Fibroblast of lung (primary cell): ENCODE measurements around the gene RGS7.

Experiments
- EZH2 ChIP-seq: IDR thresholded peaks from 2 replicates; pipeline ENCODE4 v1.5.1; 2012; ENCODE audit warnings: low read length, control low read depth, mild to moderate bottlenecking; ENCODE audit errors: missing control alignments
- TF ChIP-seq, protein P1 (sequence below), 2 donors: IDR thresholded peaks in 1 of 2; conservative IDR thresholded peaks in 1 of 2; 1 replicate in 1 of 2; 2 replicates in 1 of 2; pipeline ENCODE4 v1.5.1; 2011 to 2012; ENCODE audit warnings: low read length in 2 of 2, control low read depth in 1 of 2, inconsistent platforms in 1 of 2, low read depth in 1 of 2, mild to moderate bottlenecking in 1 of 2

- TF ChIP-seq, protein P1, sequence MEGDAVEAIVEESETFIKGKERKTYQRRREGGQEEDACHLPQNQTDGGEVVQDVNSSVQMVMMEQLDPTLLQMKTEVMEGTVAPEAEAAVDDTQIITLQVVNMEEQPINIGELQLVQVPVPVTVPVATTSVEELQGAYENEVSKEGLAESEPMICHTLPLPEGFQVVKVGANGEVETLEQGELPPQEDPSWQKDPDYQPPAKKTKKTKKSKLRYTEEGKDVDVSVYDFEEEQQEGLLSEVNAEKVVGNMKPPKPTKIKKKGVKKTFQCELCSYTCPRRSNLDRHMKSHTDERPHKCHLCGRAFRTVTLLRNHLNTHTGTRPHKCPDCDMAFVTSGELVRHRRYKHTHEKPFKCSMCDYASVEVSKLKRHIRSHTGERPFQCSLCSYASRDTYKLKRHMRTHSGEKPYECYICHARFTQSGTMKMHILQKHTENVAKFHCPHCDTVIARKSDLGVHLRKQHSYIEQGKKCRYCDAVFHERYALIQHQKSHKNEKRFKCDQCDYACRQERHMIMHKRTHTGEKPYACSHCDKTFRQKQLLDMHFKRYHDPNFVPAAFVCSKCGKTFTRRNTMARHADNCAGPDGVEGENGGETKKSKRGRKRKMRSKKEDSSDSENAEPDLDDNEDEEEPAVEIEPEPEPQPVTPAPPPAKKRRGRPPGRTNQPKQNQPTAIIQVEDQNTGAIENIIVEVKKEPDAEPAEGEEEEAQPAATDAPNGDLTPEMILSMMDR (conservative IDR thresholded peaks at IDR 0.05 in 1 of 2, IDR thresholded peaks at IDR 0.05 in 1 of 2; ENCODE audit: low read depth in 1 of 2, low read length in 2 of 2): no peak
- TF ChIP-seq EZH2: no peak
Measured at GRCh38 chr1:241063276-241063675, 293.7 kb downstream of the RGS7 start.
